ENCODE data around the gene ALDH1L1.

DNA sequence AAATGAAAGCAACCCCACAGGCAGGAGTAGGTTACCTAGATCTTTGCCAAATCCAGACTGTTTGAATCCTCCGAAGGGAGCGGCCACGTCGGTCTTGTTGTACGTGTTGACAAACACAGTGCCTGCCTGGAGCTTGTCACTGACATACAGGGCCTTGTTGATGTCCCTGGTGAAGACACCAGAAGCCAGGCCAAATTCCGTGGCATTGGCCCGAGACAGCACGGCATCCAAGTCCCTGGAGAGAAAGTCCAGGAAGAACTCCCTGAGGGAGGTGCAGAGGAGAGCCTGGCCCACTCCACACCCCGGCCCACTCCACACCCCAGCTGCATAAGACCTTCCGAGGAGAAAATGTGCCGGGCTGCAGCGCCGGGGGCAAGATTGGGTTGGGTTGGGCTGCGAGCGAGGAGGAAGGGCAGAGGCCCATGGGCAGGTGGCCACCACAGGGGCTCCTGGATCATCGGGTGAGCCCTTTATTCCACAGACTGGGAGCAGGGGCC is 74.6 kb downstream of the ALDH1L1 start:
- TF ChIP-seq, protein P1, sequence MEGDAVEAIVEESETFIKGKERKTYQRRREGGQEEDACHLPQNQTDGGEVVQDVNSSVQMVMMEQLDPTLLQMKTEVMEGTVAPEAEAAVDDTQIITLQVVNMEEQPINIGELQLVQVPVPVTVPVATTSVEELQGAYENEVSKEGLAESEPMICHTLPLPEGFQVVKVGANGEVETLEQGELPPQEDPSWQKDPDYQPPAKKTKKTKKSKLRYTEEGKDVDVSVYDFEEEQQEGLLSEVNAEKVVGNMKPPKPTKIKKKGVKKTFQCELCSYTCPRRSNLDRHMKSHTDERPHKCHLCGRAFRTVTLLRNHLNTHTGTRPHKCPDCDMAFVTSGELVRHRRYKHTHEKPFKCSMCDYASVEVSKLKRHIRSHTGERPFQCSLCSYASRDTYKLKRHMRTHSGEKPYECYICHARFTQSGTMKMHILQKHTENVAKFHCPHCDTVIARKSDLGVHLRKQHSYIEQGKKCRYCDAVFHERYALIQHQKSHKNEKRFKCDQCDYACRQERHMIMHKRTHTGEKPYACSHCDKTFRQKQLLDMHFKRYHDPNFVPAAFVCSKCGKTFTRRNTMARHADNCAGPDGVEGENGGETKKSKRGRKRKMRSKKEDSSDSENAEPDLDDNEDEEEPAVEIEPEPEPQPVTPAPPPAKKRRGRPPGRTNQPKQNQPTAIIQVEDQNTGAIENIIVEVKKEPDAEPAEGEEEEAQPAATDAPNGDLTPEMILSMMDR (IDR thresholded peaks at IDR 0.05; ENCODE audit: low read depth, low read length): no peak
- no peak for TF ChIP-seq POLR2A (IDR thresholded peaks at IDR 0.05; ENCODE audit: extremely low read depth, insufficient read length)
- TF ChIP-seq, protein P2, sequence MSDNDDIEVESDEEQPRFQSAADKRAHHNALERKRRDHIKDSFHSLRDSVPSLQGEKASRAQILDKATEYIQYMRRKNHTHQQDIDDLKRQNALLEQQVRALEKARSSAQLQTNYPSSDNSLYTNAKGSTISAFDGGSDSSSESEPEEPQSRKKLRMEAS (IDR thresholded peaks at IDR 0.05; ENCODE audit: low read depth, low read length): no peak

Measured in NB4 (cell line).